Measurements from ENCODE around the gene MARCHF9. TPM values are rescaled to one million over a fixed set of nuclear protein-coding genes. Genes with fewer than 3 reads are reported as not detected.
A peak's percentile ranks its signal among the peaks of the same experiment; 100 is the strongest.

Gene MARCHF9
- total RNA-seq, 1 experiment from 2014 or later, result 6.2 TPM

GRCh38 chr12:57744777-57745484 lies 10.0 kb upstream of the MARCHF9 start, which contains the start of gene TSPAN31 (continued):
- no peak for TF ChIP-seq PRDM15 (CRISPR knock-in tag; IDR thresholded peaks at IDR 0.05)
- TF ChIP-seq ZSCAN18 (CRISPR knock-in tag; IDR thresholded peaks at IDR 0.05), result no peak
- TF ChIP-seq ZNF263 (CRISPR knock-in tag; IDR thresholded peaks at IDR 0.05; ENCODE audit: low read depth), result no peak
- TF ChIP-seq E2F5 (CRISPR knock-in tag; IDR thresholded peaks at IDR 0.05), result no peak
- no peak for TF ChIP-seq ZNF671 (CRISPR knock-in tag; IDR thresholded peaks at IDR 0.05)
- TF ChIP-seq FOXK1 (CRISPR knock-in tag; IDR thresholded peaks at IDR 0.05), result no peak
- no peak; the same call in 1 of the 2 replicates for TF ChIP-seq CREM (CRISPR knock-in tag; IDR thresholded peaks at IDR 0.05)
- no peak for TF ChIP-seq USF1 (CRISPR knock-in tag; IDR thresholded peaks at IDR 0.05)
- TF ChIP-seq GRHL2 (CRISPR knock-in tag; IDR thresholded peaks at IDR 0.05; ENCODE audit: insufficient replicate concordance, severe bottlenecking), result no peak
- peak; percentile 50 for TF ChIP-seq USF2 (CRISPR knock-in tag; IDR thresholded peaks at IDR 0.05)
- TF ChIP-seq CBFB (CRISPR knock-in tag; IDR thresholded peaks at IDR 0.05; ENCODE audit: low read depth), result no peak
- no peak for TF ChIP-seq TCF7 (CRISPR knock-in tag; IDR thresholded peaks at IDR 0.05; ENCODE audit: low read depth)
- TF ChIP-seq E2F4 (CRISPR knock-in tag; IDR thresholded peaks at IDR 0.05; ENCODE audit: borderline replicate concordance, low read depth), result no peak
- no peak for TF ChIP-seq ZNF138 (CRISPR knock-in tag; conservative IDR thresholded peaks at IDR 0.05)
- no peak for TF ChIP-seq STAT6 (CRISPR knock-in tag; conservative IDR thresholded peaks at IDR 0.05; ENCODE audit: low read depth)
- TF ChIP-seq NR1H2 (CRISPR knock-in tag; IDR thresholded peaks at IDR 0.05), result no peak
- no peak for TF ChIP-seq RORB (CRISPR knock-in tag; IDR thresholded peaks at IDR 0.05)
- TF ChIP-seq NFATC4 (CRISPR knock-in tag; IDR thresholded peaks at IDR 0.05), result no peak
- TF ChIP-seq ATF2 (CRISPR knock-in tag; IDR thresholded peaks at IDR 0.05; ENCODE audit: borderline replicate concordance, low read depth), result no peak
- TF ChIP-seq CDX4 (CRISPR knock-in tag; IDR thresholded peaks at IDR 0.05; ENCODE audit: borderline replicate concordance), result no peak
- TF ChIP-seq PREB (CRISPR knock-in tag; IDR thresholded peaks at IDR 0.05; ENCODE audit: borderline replicate concordance), result no peak
- no peak for TF ChIP-seq ESRRA (CRISPR knock-in tag; IDR thresholded peaks at IDR 0.05; ENCODE audit: borderline replicate concordance)
- TF ChIP-seq ZBTB21 (CRISPR knock-in tag; IDR thresholded peaks at IDR 0.05; ENCODE audit: borderline replicate concordance), result no peak
